GM18526 (cell line): Measurements from ENCODE around the gene PRSS23.

Source experiments
- POLR2A ChIP-seq: IDR thresholded peaks from 3 replicates; pipeline ENCODE4 v1.6.1; 2011; ENCODE audit not compliant: insufficient read length; ENCODE audit errors: extremely low read depth

PRSS23 gene

DNA sequence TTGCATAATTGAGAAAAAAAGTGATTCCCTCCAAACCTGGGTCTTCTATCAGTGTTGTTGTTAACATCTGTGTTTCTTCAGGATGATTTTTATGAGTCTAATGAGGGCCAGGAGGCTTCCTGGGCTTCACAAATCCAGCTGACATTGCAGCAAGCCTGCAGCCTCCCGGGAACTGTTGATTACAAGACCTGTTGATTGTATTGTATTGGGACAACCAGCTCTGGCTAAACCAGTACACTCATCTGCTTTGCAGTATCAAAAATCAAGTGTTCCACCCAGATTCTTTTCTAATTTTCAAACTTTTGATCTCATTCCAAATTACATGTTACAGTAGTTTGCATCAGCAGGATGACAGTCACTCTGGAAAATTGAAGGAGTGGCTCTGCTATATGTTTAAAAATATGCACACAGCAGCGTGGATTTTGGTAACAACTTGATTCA lies 16.1 kb upstream of the PRSS23 start:
- TF ChIP-seq POLR2A = no peak

DNA sequence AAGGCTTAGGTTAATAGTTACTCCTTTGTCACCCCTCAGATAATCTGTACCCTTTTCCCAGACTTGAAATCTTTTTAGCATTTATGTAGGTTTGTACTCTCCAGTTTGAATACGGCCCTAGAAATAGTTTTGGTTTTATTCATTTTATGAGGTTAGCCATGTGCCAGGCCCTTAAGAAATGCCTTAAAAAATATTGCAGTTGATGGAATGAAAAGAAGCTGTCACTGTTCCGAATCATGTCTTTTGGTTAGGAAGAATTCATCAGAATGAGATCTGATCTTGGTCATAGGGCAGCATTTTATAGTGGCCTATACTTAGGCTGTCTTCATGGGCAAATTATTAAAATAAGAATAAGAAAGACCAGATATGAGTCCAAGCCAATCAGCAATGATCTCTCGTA lies 14.8 kb upstream of the PRSS23 start:
- TF ChIP-seq POLR2A = no peak

DNA sequence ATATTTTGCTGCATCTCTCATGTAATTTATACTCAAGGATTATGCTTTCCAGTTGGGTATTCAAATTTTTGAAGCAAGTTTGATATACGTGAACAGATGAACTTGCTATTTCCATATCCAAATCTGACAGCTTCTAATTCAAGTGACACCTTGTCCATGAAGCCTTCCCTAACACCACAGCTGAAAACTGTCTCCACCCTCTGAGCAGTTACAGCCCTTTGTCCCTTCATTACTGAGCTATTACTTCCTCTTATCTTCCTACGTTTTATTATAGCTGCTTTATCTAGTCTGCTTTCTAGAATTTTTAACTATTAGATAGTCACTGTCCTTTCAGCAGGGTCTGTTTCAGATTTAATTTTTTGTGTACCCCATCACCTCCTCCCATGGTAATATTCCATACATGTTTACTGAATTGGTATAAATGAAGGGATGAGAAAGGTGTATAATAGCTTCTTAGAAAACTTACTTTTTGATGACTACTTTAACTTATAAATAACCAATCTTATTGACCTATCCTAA lies 13.3 kb upstream of the PRSS23 start:
- no peak for TF ChIP-seq POLR2A

DNA sequence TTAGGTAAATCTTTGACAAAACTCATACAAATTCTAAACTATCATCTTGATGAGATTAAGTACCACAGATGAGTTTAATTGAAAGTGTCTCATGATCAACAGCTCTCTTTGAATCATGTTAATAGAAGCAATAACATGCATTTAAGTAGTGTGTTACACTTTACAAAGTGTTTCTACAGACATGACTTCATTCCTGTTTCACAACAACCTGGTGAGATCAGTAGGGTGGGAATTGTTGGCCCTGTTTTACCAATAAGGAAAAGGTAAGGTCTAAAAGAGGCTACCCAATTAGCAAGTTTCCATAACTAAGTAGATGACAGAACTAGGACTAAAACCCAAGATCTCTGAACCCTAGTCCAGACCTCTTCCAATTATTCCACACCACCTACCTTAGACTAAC lies 12.7 kb upstream of the PRSS23 start:
- TF ChIP-seq POLR2A = no peak

DNA sequence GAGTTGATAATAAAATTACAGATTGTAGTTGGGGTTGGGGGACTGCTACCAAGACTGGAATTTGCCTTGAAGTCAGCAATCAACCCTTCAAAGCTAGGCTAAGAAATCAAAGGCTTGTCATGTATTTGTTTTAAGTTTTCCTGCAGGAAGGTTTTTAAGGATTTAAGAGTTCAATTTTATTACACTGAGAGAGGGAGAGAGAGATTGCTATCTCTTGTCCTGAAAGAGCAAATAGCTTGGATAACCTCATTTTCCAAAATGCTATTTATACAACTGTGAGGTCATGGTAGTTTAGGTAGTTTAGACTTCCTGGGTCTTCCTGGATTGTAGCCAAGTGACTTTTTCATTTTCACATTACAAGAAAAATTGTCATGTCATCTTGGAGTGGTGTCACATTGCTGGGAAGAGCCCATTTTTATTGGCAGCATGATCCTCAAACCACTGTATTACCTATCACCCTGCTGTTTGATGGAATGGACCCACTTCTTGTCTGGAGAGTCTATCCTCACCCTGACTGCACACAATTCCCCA lies 10.1 kb upstream of the PRSS23 start:
- no peak for TF ChIP-seq POLR2A

DNA sequence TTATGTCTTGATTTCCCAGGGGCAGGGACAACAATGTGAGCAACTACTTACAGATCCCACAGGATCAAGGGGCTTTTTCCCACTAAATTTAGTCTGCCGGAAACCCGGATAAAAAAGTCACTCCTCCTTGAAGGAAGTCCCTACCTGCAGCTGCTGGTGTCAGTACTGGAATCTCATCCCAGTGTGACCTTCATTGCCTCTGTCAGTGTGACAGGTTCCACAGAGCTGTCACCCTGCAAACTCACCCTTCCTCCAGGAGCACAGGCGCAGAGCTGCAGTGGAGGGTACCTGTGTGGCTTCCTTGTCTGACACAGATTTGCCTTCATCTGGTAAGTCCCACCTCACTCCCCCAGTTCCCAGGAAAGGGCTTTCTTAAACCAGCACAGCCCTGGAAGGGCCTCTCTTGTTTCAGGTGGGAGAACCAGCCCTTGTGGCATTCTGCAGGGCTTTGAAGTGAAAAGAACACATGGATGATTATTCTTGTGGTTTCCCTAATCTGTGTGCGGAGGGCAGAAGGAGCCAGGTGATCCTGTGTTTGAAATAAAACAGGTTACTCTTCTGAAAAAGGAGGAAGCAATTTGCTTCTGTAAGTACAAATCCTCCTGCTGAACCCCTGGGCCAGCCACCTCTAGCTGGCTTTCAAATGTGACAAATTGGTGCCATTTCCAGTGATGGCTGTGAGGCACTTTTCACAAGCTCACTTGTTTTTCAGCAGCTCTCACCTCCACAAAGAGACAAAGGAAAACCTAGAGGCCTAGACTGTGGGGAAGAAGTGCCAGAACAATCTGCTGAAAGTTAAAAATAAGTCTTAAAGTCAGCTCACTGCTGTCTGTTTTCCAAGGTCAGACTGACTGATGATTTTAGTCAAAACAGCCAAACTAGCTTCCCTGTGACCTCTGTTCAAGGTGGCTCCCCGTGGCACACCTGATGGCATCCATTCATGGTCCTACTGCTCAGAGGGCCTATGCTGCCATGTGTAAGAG lies 9.2 kb upstream of the PRSS23 start:
- no peak for TF ChIP-seq POLR2A

DNA sequence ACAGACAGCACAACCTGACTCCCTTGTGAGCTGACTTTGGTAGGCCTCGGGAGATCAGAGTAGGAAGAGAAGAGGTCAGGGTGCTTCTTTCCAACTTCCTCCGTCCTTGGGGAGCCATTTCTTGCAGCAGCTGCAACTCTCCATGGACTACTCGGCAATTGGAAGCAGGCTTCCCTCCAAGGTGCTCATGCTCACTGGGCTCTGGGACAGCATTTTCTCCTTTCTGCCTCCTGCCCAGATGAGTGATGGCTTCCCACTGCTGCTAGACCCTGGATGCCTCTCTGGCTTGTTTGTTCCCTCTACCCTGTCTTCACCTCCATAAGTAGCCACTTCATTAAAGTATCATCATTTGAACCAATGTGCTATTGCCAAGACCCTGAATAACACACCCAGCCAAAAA lies 8.2 kb upstream of the PRSS23 start:
- no peak for TF ChIP-seq POLR2A

DNA sequence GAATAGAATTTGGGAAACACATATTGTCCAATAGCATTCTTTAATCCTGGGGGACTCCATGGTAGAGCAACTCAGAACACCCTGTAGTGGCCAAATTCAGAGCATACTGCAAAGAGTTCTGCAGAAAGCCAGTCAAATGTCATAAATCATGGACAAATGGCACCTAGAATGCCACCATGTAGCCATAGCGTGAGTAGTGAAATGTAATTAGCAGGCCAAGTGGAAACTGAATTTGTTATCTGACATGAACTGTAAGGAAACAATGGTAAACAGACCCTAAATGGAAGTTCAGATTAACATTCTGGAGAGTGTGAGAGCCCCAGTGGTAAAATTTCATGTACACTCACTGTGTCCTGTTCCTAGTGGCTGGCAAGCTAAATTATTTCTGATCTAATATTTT lies 7.0 kb upstream of the PRSS23 start:
- TF ChIP-seq POLR2A = no peak

DNA sequence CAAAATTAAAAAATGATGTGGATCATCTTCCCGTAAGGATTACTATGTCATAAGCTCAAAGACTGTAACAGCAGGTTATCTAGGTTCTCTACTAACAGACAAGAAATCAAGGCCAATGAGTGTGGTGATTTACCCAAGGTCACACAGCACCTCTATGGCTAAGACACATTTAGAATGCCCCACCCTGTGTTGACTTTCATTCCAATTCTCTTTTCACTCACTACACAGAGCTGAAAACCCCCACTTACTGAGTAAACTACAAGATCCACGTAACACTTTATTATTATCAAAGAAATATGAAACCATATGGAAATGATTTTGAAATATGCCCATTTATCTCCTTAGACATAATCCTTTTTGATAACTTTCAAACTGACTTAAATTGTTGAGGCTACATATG lies 4.8 kb upstream of the PRSS23 start:
- no peak for TF ChIP-seq POLR2A

DNA sequence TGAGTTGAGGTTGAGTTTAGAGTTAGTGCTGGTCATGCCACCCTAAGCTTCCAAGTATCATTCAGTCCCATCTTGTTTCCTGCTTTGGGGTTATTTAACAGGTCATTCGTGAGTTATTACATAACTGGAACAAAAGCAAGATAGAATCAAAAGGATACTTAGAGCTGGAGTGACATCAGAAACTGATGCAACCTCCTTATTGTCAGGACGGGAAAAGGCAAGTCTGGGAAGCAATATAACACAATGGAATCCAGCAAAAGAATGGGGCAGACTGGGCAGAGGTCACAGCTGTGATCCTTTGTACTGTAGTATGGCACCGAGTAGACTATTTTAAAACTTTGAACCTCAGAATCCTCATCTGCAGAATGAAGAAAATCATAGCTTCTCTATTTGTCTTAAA lies 4.4 kb upstream of the PRSS23 start:
- no peak for TF ChIP-seq POLR2A

DNA sequence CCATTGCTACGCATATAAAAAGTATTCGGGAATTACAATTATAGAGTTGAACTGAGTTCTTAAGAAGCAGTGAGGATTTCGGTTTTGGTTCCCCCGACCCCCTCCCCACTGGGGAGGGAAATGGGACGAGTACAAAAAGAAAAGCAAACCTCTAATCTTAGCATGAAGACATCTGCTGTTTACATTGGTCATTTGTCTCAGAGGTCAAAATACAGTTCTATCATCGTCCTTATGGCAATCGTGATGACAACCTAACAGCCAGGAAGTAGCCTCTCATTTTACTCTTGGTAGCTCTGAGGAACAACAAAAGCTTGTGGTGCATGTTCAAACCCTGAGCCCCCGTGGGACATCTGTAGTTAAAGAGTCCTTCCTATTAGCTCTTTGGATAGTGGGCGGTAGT lies 3.2 kb upstream of the PRSS23 start:
- no peak for TF ChIP-seq POLR2A

DNA sequence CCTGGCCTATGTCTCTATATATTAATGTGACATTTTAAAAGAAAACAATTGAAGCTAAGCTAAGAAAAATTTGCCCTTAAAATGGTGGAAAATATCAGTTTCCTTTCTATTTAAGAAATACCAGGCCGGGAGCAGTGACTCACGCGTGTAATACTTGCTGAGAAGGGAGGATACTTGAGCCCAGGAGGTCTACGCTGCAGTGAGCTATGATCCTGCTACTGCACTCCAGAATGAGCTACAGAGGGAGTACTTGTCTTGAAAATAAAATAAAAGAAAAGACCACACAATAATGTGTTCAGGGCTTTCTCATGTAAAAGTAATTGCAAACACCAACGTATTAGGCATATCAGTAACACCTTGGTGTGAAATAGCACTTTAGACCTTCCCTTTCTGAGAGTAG lies 1.4 kb upstream of the PRSS23 start:
- TF ChIP-seq POLR2A = no peak

DNA sequence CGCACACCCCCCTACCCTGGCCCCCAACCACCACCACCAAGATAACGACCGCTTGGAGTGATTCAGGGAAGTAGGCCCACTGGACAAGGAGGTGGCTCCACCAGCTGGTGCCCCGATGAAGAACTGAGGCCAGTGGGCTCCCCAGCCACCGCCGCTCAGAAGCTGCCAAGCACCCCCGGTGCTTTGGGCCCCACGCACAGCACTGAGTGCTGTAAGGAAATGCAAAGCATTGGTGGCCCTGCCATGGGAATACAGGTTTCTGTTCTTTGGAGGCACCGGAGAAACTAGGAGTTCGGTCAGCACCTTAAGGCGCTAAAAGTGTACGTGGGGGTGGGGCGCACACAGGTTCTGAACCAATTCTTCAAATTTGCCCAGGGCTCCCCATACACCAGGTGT lies 664 bp upstream of the PRSS23 start:
- no peak for TF ChIP-seq POLR2A

DNA sequence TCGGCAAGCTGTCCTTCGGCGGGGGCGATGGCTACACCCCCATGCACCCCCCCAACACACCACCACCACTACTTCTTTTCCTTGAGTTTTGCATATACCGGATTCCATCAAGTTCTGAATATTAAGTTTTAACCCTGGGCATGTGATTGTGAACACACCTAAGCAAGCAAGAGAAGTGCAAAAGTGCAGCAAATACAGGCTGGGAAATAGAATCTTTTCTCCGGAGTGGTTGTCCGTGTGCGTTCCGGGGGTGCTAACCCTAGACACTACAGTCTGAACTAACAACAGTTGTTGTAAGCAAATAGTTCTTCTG lies 574 bp downstream of the PRSS23 start:
- TF ChIP-seq POLR2A = no peak

DNA sequence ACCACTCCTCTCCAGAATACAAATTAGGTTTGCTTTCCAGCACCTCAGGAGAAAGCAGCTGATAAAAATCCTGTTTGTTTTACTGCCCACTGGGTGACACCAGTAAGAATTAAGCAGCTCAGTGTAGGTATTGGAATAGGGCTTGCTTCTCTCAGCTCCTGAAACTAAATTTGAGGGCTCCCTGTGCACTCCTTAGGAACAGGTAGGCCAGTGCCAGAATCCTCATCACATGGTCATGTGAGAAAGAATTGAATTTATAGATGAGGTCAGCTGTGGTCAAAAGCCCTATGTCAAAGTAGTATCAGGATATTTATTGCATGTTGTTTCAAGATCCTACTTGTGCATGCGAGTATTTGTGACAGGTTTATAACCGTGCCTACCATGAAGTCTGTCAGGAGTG lies 1.0 kb downstream of the PRSS23 start:
- TF ChIP-seq POLR2A = no peak

DNA sequence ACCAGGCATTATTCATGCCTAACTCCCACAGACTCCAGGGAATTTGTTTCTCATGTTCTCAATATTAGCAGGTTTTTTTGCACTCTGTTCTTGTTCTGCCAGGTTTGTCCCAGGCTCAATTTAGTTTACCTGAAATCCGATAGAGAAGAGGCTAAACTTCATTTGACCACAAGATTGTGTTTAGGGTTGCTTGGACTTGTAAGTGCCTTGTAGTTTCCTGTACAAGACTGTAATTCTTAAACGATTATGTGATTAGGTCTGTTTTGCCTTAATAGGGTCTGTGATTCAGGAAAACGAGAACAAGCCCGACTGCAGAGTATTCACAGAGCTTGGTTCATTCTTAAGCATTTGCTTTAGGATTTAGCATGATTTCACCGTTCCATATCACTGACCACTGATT lies 1.8 kb downstream of the PRSS23 start:
- TF ChIP-seq POLR2A = no peak
